Ishikawa (cell line): Measurements from ENCODE around the gene SERPINA3.

ENCODE experiments used
- CEBPB ChIP-seq: IDR thresholded peaks from 2 replicates; pipeline ENCODE4 v1.6.1; 2012
- CREB1 ChIP-seq: IDR thresholded peaks from 2 replicates; pipeline ENCODE4 v1.6.1; 2012; ENCODE audit warnings: low read depth
- NFIC ChIP-seq: IDR thresholded peaks from 2 replicates; pipeline ENCODE4 v1.6.1; 2012
- RAD21 ChIP-seq: IDR thresholded peaks from 2 replicates; pipeline ENCODE4 v1.6.1; 2012; ENCODE audit warnings: low read depth
- TAF1 ChIP-seq: IDR thresholded peaks from 2 replicates; pipeline ENCODE4 v1.6.1; 2012; ENCODE audit warnings: low read depth, mild to moderate bottlenecking
- YY1 ChIP-seq: IDR thresholded peaks from 2 replicates; pipeline ENCODE4 v1.6.1; 2012; ENCODE audit warnings: low read depth
- TF ChIP-seq, protein P1 (sequence below): IDR thresholded peaks from 2 replicates; pipeline ENCODE4 v1.6.1; 2012
- TF ChIP-seq, protein P2 (sequence below): IDR thresholded peaks from 2 replicates; pipeline ENCODE4 v1.6.1; 2012; ENCODE audit warnings: low read depth, mild to moderate bottlenecking

DNA sequence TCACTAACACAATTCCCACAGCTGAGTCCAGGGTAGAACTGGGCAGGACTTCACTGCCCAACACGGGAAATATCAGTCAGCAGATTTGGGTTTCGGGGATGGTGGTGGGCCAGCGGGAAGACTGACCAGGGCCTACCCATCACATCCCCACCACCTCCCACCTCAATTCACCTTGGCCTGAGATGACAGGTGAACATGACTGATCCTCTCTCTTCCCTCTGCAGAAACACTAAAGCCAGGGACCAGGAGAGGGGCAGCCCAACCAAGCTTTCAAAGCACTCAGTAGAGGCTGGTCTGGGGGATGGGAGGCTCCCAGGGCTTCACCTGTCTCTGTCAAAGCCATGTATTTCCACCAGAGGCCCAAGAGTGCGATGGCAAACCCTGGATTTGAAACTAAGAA is 28.6 kb upstream of the SERPINA3 start:
- TF ChIP-seq, protein P1, sequence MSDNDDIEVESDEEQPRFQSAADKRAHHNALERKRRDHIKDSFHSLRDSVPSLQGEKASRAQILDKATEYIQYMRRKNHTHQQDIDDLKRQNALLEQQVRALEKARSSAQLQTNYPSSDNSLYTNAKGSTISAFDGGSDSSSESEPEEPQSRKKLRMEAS: no peak
- no peak for TF ChIP-seq YY1
- TF ChIP-seq NFIC: no peak
- TF ChIP-seq CREB1: no peak
- TF ChIP-seq CEBPB: no peak
- no peak for TF ChIP-seq RAD21
- TF ChIP-seq TAF1: no peak
- TF ChIP-seq, protein P2, sequence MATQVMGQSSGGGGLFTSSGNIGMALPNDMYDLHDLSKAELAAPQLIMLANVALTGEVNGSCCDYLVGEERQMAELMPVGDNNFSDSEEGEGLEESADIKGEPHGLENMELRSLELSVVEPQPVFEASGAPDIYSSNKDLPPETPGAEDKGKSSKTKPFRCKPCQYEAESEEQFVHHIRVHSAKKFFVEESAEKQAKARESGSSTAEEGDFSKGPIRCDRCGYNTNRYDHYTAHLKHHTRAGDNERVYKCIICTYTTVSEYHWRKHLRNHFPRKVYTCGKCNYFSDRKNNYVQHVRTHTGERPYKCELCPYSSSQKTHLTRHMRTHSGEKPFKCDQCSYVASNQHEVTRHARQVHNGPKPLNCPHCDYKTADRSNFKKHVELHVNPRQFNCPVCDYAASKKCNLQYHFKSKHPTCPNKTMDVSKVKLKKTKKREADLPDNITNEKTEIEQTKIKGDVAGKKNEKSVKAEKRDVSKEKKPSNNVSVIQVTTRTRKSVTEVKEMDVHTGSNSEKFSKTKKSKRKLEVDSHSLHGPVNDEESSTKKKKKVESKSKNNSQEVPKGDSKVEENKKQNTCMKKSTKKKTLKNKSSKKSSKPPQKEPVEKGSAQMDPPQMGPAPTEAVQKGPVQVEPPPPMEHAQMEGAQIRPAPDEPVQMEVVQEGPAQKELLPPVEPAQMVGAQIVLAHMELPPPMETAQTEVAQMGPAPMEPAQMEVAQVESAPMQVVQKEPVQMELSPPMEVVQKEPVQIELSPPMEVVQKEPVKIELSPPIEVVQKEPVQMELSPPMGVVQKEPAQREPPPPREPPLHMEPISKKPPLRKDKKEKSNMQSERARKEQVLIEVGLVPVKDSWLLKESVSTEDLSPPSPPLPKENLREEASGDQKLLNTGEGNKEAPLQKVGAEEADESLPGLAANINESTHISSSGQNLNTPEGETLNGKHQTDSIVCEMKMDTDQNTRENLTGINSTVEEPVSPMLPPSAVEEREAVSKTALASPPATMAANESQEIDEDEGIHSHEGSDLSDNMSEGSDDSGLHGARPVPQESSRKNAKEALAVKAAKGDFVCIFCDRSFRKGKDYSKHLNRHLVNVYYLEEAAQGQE: no peak
